H1 (cell line): Measurements from ENCODE around the gene KRT34. TPM values are rescaled to one million over a fixed set of nuclear protein-coding genes. Genes with fewer than 3 reads are reported as not detected.
"Not testable (repeated sequence)": the region's sequence is repeated elsewhere in the genome, so short reads cannot be mapped to it uniquely, and the experiment has no call there.

ENCODE experiments used
- CTCF ChIA-PET: fragments of 300-600 bp; sonication (Branson Sonifier 250); formaldehyde crosslinking; loops from one replicate; lab custom pipeline; 2021; ENCODE audit not compliant: partially characterized antibody; lab: Charles Lee
- POLR2A ChIA-PET: fragments of 300-600 bp; sonication (Branson Sonifier 250); formaldehyde crosslinking; loops from one replicate; lab custom pipeline; 2021; ENCODE audit warnings: inconsistent platforms; ENCODE audit not compliant: partially characterized antibody; lab: Charles Lee
- DNase-seq, 2 experiments: peaks; one replicate each; pipeline versions ENCODE4 v3.0.0 to v3.0.0-alpha.2; 2010 to 2022; ENCODE audit warnings: low spot score in 2 of 2, low read depth in 1 of 2, mixed read lengths in 1 of 2
- FAIRE-seq: peaks from 2 replicates; lab custom pipeline; 2011; peaks lifted over from hg19 to GRCh38; lab: Jason Lieb, UNC
- H2AFZ ChIP-seq: 2 replicates; pipeline ENCODE4 v1.8.1; 2012; ENCODE audit warnings: low read length, inconsistent platforms
- H2AK5ac ChIP-seq: 2 replicates; pipeline ENCODE4 v1.6.1; 2013; ENCODE audit warnings: low read depth, low read length
- H2BK120ac ChIP-seq: replicated peaks from 2 replicates; pipeline ENCODE3; 2013; ENCODE audit warnings: low read depth, low read length, inconsistent platforms
- H2BK12ac ChIP-seq: 2 replicates; pipeline ENCODE4 v1.6.1; 2013; ENCODE audit warnings: low read depth, low read length
- H2BK15ac ChIP-seq: 2 replicates; pipeline ENCODE4 v1.6.1; 2013; ENCODE audit warnings: low read length
- H2BK20ac ChIP-seq: 2 replicates; pipeline ENCODE4 v1.6.1; 2013; ENCODE audit warnings: low read length
- H2BK5ac ChIP-seq: 2 replicates; pipeline ENCODE4 v1.6.1; 2013; ENCODE audit warnings: low read depth, low read length
- H3K14ac ChIP-seq: 2 replicates; pipeline ENCODE4 v1.6.1; 2013; ENCODE audit warnings: inconsistent platforms; ENCODE audit not compliant: insufficient read length
- H3K18ac ChIP-seq: 2 replicates; pipeline ENCODE4 v1.6.1; 2013; ENCODE audit warnings: low read length; ENCODE audit errors: extremely low read depth
- H3K23ac ChIP-seq: 2 replicates; pipeline ENCODE4 v1.6.1; 2013; ENCODE audit warnings: inconsistent platforms; ENCODE audit not compliant: insufficient read length
- H3K23me2 ChIP-seq: 2 replicates; pipeline ENCODE4 v1.6.1; 2013; ENCODE audit warnings: low read depth, low read length
- H3K27ac ChIP-seq: 2 replicates; pipeline ENCODE4 v1.6.1; 2011; ENCODE audit warnings: low read depth, low read length, inconsistent platforms
- H3K27me3 ChIP-seq, 4 experiments: replicated peaks in 1 of 4; 1 replicate in 1 of 4; 2 replicates in 3 of 4; pipeline versions ENCODE4 v1.6.1 to v1.8.1; 2011 to 2013; ENCODE audit warnings: low read length in 3 of 4, mild to moderate bottlenecking in 3 of 4, inconsistent platforms in 2 of 4, mixed read lengths in 2 of 4, moderate library complexity in 1 of 4; ENCODE audit not compliant: control insufficient read depth in 3 of 4, insufficient read depth in 3 of 4; ENCODE audit errors: extremely low read depth in 1 of 4
- H3K36me3 ChIP-seq, 4 experiments: 2 replicates each; pipeline versions ENCODE4 v1.6.1 to v1.8.1; 2011 to 2013; ENCODE audit warnings: mild to moderate bottlenecking in 4 of 4, low read length in 3 of 4, moderate library complexity in 2 of 4, control low read depth in 1 of 4, inconsistent platforms in 1 of 4; ENCODE audit not compliant: insufficient read depth in 4 of 4, control insufficient read depth in 2 of 4
- H3K4ac ChIP-seq: replicated peaks from 2 replicates; pipeline ENCODE3; 2013; ENCODE audit warnings: low read length, low read depth, mixed read lengths, inconsistent platforms; ENCODE audit not compliant: insufficient read length
- H3K4me1 ChIP-seq, 4 experiments: replicated peaks in 1 of 4; 1 replicate in 1 of 4; 2 replicates in 3 of 4; pipeline versions ENCODE4 v1.6.1 to v1.8.1; 2011 to 2013; ENCODE audit warnings: low read length in 3 of 4, inconsistent platforms in 2 of 4, mixed read lengths in 1 of 4; ENCODE audit not compliant: insufficient read depth in 4 of 4, control insufficient read depth in 3 of 4
- H3K4me2 ChIP-seq, 2 experiments: 2 replicates each; pipeline versions ENCODE4 v1.6.1 to v1.8.1; 2011 to 2013; ENCODE audit warnings: low read depth in 2 of 2, low read length in 2 of 2, control low read depth in 1 of 2, inconsistent platforms in 1 of 2, mild to moderate bottlenecking in 1 of 2; ENCODE audit not compliant: insufficient read depth in 1 of 2
- H3K4me3 ChIP-seq, 4 experiments: fragments of 200-600, 300-600 bp in 1 of 4; sonication (generic), shearing (Covaris generic), sonication (Bioruptor Twin) in 1 of 4; 2 replicates each; pipeline versions ENCODE4 v1.5.1 to v1.8.1; 2011 to 2016; ENCODE audit warnings: low read length in 4 of 4, low read depth in 3 of 4, control low read depth in 2 of 4, inconsistent platforms in 2 of 4, mild to moderate bottlenecking in 2 of 4, mixed read lengths in 1 of 4, moderate library complexity in 1 of 4; ENCODE audit not compliant: insufficient read depth in 2 of 4; ENCODE audit errors: extremely low read depth in 1 of 4
- H3K56ac ChIP-seq: replicated peaks from 2 replicates; pipeline ENCODE3; 2013; ENCODE audit warnings: low read depth, mild to moderate bottlenecking, mixed read lengths, low read length, inconsistent platforms; ENCODE audit not compliant: insufficient read length
- H3K79me1 ChIP-seq: 2 replicates; pipeline ENCODE4 v1.6.1; 2013; ENCODE audit warnings: low read depth, low read length, control low read depth
- H3K79me2 ChIP-seq, 2 experiments: 2 replicates each; pipeline versions ENCODE4 v1.6.1 to v1.8.1; 2012 to 2013; ENCODE audit warnings: low read length in 2 of 2, mild to moderate bottlenecking in 2 of 2, inconsistent platforms in 1 of 2; ENCODE audit not compliant: insufficient read depth in 2 of 2, control insufficient read depth in 1 of 2
- H3K9ac ChIP-seq, 4 experiments: replicated peaks in 1 of 4; 1 replicate in 1 of 4; 2 replicates in 3 of 4; pipeline versions ENCODE4 v1.6.1 to v1.8.1; 2011 to 2013; ENCODE audit warnings: low read depth in 3 of 4, low read length in 3 of 4, control low read depth in 2 of 4, mild to moderate bottlenecking in 2 of 4, moderate library complexity in 2 of 4, inconsistent platforms in 1 of 4; ENCODE audit errors: extremely low read depth in 1 of 4
- H3K9me3 ChIP-seq, 2 experiments: 2 replicates each; pipeline versions ENCODE4 v1.6.1 to v1.8.1; 2012 to 2013; ENCODE audit warnings: mild to moderate bottlenecking in 2 of 2, moderate library complexity in 2 of 2, control low read depth in 1 of 2, inconsistent platforms in 1 of 2, low read depth in 1 of 2, low read length in 1 of 2, mixed read lengths in 1 of 2; ENCODE audit not compliant: insufficient read depth in 2 of 2
- H4K20me1 ChIP-seq, 2 experiments: replicated peaks in 1 of 2; 2 replicates each; pipeline versions ENCODE3 to v1.8.1; 2011 to 2013; ENCODE audit warnings: inconsistent platforms in 2 of 2, low read length in 2 of 2, mild to moderate bottlenecking in 1 of 2; ENCODE audit not compliant: insufficient read depth in 2 of 2, control insufficient read depth in 1 of 2
- H4K5ac ChIP-seq: 2 replicates; pipeline ENCODE4 v1.6.1; 2013; ENCODE audit warnings: low read length, low read depth, mixed read lengths, inconsistent platforms; ENCODE audit not compliant: insufficient read length
- H4K8ac ChIP-seq: 2 replicates; pipeline ENCODE4 v1.8.0; 2013; ENCODE audit warnings: mild to moderate bottlenecking, moderate library complexity, low read length, inconsistent platforms; ENCODE audit not compliant: insufficient read depth; ENCODE audit errors: extremely low read depth
- H4K91ac ChIP-seq: replicated peaks from 2 replicates; pipeline ENCODE3; 2013; ENCODE audit warnings: low read length, mixed read lengths, inconsistent platforms; ENCODE audit not compliant: insufficient read length
- ATF2 ChIP-seq: IDR thresholded peaks from 2 replicates; pipeline ENCODE4 v1.6.1; 2012; ENCODE audit warnings: low read length, inconsistent platforms
- CHD2 ChIP-seq: IDR thresholded peaks from 2 replicates; pipeline ENCODE4 v1.6.1; 2012; ENCODE audit warnings: low read length, improper control_type of control experiment
- GTF2F1 ChIP-seq: IDR thresholded peaks from 2 replicates; pipeline ENCODE4 v1.6.1; 2012; ENCODE audit warnings: low read depth, low read length, improper control_type of control experiment, borderline replicate concordance
- POU5F1 ChIP-seq: IDR thresholded peaks from 2 replicates; pipeline ENCODE4 v1.6.1; 2011; ENCODE audit warnings: low read depth, mild to moderate bottlenecking, low read length, moderate library complexity
- SAP30 ChIP-seq: fragments of 300-600 bp; sonication (generic); IDR thresholded peaks from 2 replicates; pipeline ENCODE4 v1.7.1; 2012; ENCODE audit warnings: low read length, moderate library complexity, mild to moderate bottlenecking, inconsistent platforms; ENCODE audit not compliant: insufficient read depth, insufficient replicate concordance
- SP2 ChIP-seq: IDR thresholded peaks from 2 replicates; pipeline ENCODE4 v1.6.1; 2012; ENCODE audit warnings: mild to moderate bottlenecking, low read length, inconsistent platforms
- TBP ChIP-seq: IDR thresholded peaks from 2 replicates; pipeline ENCODE4 v1.6.1; 2011; ENCODE audit warnings: low read depth, low read length, improper control_type of control experiment
- USF2 ChIP-seq: IDR thresholded peaks from 2 replicates; pipeline ENCODE4 v1.6.1; 2011; ENCODE audit warnings: low read length, improper control_type of control experiment
- WGBS, 2 experiments: shearing (Covaris generic) in 1 of 2; methylation state at CpG; one replicate each; pipeline versions ENCODE4 v1.1.6 to v1.1.7; 2013 to 2015; ENCODE audit warnings: low lambda C conversion rate in 2 of 2, mixed read lengths in 2 of 2, inconsistent platforms in 1 of 2, low coverage in 1 of 2, missing lambda C conversion rate in 1 of 2; ENCODE audit not compliant: insufficient replicate concordance in 2 of 2, insufficient coverage in 1 of 2, insufficient read length in 1 of 2; ENCODE audit errors: extremely low coverage in 1 of 2, missing lambda C conversion rate in 1 of 2; 5-methylcytosine and 5-hydroxymethylcytosine counted together
- polyA plus RNA-seq, 7 experiments: library from polyadenylated mRNA; depleted of rRNA in 3 of 7; stranded (reverse) in 5 of 7; unstranded in 2 of 7; fragments of >200 nt in 5 of 7; fragments of 200-250 nt in 2 of 7; gene quantifications; 1 replicate in 5 of 7; 2 replicates in 1 of 7; 4 replicates in 1 of 7; pipeline versions ENCODE4 v1.2.1 to v1.2.3, GENCODE V29; 2011 to 2013; ENCODE audit warnings: missing spikeins in 2 of 7, mixed read lengths in 2 of 7
- total RNA-seq: library from RNA; stranded (reverse); fragmentation: NEBNext Ultra II Directional; extraction: Animal tissue kit (Norgen Biotek cat#: 25700); gene quantifications from 2 replicates; pipeline ENCODE4 v1.2.1, GENCODE V29; 2021

Gene KRT34
- total and polyA plus RNA-seq, 2 of the 8 experiments (the other 6 are each of a cell fraction or from before 2014, with no cell fraction given) = not detected

- no peak for TF ChIP-seq ATF2
- TF ChIP-seq SP2 = no peak
- no peak for TF ChIP-seq GTF2F1
- no peak for TF ChIP-seq SAP30
- TF ChIP-seq CHD2 = no peak
- TF ChIP-seq POU5F1 = no peak
- no peak for TF ChIP-seq USF2
- no peak for TF ChIP-seq TBP
Observed at GRCh38 chr17:41347869-41348760, 34.0 kb downstream of the KRT34 start (continued).

GRCh38 chr17:41346421-41346820 lies 35.7 kb downstream of the KRT34 start:
- H3K23me2 ChIP-seq, H3K79me2 ChIP-seq, H3K9ac ChIP-seq, H3K4ac ChIP-seq, H3K23ac ChIP-seq, DNase-seq, POLR2A ChIA-PET, H3K18ac ChIP-seq, H2BK12ac ChIP-seq, H4K20me1 ChIP-seq, H3K36me3 ChIP-seq, H4K5ac ChIP-seq, H3K79me1 ChIP-seq, H3K27me3 ChIP-seq, H2BK120ac ChIP-seq, H3K4me2 ChIP-seq, H3K14ac ChIP-seq, H2AK5ac ChIP-seq, H2BK15ac ChIP-seq, H3K4me1 ChIP-seq, H3K9me3 ChIP-seq, H4K91ac ChIP-seq, H3K56ac ChIP-seq, H3K27ac ChIP-seq, H2AFZ ChIP-seq, H2BK5ac ChIP-seq, H2BK20ac ChIP-seq, H3K4me3 ChIP-seq, FAIRE-seq, H4K8ac ChIP-seq: not testable (repeated sequence)
- 92% methylated on average over 10 of the region's 16 CpGs; no CpG with 5 or more reads in 1 of the 2 experiments for WGBS, 2 experiments
- CTCF ChIA-PET = interaction anchor here (4.5 kb wide), 1 partner anchor 17 kb away, joined by 27 read pairs; no protein-coding TSS in a partner anchor
